IPS-11a (cell line): ENCODE results near the gene ATP6V0B.

ENCODE experiments used
- H3K4me3 ChIP-seq: one replicate; pipeline ENCODE4 v1.5.1; 2013; ENCODE audit warnings: low read depth, low read length, control low read depth

Gene ATP6V0B

DNA sequence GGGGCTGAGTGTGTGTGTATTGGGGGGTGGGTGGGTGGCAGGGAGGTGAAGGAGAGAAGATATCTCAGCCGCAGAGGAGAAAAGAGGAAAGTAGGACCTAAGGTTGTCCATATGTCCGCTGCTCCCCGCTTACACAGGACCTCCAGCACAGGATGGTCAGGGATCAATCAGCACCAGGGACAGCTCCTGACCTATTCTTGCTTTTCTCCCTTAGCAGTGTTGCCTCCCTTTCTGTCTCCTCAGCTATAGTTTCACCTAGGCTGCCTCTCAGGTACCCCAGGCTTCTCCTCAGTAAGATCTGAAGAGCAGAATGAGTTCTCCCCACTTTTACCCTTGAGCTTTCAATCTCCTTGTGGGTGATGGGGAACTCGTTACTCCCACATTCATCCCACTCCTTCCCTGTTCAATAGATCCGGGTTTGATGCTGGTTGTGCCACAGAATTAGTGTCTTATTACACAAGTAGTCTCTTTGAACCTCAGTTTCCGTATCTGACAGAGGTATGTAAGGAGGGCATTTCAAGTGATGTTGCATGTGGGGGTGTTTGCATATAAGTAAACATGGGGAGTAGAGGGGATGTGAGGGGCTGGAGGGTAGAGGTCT is 6.3 kb upstream of the ATP6V0B start:
- no peak overlapping the region for H3K4me3 ChIP-seq

DNA sequence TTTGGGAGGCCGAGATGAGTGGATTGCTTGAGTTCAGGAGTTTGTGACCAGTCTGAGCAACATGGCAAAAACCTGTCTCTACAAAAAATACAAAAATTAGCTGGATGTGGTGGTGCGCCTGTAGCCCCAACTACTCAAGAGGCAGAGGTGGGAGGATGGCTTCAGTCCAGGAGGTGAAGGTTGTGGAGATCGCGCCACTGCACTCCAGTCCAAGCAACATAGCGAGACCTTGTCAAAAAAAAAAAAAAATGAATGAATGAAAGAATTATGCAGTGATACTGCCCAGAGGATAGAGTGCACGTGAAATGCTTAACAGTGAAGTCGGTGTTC is 5.4 kb upstream of the ATP6V0B start:
- no peak overlapping the region for H3K4me3 ChIP-seq

DNA sequence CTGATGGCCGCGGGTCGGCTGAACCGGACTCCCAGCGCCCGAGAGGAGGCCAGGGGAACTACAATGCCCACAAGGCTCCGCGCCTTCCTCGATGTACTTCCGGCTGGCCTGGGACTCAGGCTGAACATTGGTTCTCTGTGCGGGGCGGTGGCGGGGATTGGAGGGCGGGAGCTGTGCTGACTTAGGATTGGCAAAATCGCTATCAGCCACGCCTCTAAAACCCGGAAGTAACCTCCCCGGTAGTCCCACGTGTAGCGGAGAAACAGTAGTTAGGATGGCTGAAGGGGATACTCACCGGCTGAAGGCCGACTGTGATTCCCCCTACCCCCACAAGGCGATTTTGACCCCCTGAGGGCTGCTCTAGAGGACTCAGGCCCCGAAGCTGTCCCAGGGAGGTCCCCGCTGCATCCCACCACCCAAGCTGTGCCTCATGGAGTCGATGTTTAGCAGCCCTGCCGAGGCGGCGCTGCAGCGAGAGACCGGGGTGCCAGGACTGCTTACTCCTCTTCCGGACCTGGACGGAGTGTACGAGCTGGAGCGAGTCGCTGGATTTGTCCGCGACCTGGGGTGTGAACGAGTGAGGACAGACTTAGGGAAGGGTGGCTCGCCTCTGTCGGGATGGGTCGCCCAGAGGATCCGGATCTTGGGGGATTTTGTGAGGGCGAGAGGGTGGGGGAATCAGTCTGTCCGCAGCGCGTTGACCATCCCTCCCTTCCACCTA is 4.9 kb upstream of the ATP6V0B start, which contains the start of gene DPH2:
DPH2 (plus strand) TSS at position 265 of the 721 bp plus-strand sequence; CDS start at position 431, 166 bp downstream.
- H3K4me3 ChIP-seq, result peak within 1 kb of the TSS; percentile 98

DNA sequence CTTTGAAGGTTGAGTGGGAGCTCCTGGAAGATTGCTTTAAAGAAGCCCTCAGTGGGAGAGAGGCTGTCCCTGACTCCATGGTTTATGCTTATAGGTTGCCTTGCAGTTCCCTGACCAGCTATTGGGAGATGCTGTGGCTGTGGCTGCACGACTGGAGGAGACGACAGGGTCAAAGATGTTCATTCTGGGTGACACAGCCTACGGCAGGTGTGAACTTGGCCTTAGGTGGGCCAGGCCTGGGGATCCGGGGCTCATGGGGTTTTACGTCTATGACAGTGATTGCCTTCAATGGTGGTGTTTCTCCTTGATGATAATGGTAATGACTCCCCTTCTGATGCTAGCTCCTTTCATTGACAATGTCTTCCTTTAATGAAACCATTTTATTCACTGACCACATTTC is 4.3 kb upstream of the ATP6V0B start:
- H3K4me3 ChIP-seq, result peak overlapping the region; percentile 98

DNA sequence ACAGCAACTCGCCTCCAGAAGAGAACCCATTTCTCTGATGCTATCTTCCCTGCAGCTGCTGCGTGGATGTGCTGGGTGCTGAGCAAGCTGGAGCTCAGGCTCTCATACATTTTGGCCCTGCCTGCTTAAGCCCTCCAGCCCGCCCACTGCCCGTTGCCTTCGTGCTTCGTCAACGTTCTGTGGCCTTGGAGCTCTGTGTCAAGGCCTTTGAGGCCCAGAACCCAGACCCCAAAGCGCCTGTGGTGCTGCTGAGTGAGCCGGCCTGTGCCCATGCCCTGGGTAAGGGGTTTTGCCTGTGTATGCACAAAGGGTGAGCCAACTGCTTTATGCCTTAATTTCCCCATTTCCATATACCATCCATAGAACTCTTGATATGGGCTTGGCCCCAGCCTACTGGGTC is 3.8 kb upstream of the ATP6V0B start:
- H3K4me3 ChIP-seq, result no peak overlapping the region

DNA sequence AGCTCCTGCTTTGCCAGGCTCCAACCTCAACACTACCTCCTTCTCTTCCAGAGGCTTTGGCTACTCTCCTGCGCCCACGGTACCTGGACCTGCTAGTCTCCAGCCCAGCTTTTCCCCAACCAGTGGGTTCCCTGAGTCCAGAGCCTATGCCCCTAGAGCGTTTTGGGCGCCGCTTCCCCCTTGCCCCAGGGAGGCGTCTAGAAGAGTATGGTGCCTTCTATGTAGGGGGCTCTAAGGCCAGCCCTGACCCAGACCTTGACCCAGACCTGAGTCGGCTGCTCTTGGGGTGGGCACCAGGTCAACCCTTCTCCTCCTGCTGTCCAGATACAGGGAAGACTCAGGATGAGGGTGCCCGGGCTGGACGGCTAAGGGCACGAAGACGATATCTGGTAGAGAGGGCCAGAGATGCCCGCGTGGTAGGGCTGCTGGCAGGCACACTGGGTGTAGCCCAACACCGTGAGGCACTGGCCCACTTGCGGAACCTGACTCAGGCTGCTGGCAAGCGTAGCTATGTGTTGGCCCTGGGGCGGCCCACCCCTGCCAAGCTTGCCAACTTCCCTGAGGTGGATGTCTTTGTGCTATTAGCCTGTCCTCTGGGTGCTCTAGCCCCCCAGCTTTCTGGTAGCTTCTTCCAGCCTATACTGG is 3.3 kb upstream of the ATP6V0B start:
- H3K4me3 ChIP-seq, result no peak overlapping the region

DNA sequence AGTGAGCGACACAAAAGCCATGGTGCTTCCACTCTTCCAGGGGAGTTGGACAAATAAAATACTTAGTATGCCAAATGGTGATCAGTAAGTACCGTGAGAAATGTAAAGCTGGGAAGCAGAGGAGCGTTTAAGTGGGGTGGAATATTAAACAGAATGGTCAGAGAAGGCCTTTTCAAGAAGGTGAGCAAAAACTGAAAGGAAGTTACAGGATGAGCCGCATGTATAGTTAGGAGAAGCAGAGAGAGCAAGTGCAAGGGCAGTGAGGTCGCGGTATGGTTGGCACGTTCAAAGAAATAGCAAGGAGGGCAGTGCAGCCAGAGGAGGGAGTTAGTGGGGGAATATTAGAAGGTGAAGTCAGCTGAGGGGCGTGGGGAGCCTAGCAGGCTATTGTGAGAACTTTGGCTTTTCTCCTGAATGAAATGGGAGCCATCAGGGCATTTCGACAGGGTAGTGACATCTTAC is 748 bp upstream of the ATP6V0B start:
- H3K4me3 ChIP-seq, result peak overlapping the region; percentile 81

DNA sequence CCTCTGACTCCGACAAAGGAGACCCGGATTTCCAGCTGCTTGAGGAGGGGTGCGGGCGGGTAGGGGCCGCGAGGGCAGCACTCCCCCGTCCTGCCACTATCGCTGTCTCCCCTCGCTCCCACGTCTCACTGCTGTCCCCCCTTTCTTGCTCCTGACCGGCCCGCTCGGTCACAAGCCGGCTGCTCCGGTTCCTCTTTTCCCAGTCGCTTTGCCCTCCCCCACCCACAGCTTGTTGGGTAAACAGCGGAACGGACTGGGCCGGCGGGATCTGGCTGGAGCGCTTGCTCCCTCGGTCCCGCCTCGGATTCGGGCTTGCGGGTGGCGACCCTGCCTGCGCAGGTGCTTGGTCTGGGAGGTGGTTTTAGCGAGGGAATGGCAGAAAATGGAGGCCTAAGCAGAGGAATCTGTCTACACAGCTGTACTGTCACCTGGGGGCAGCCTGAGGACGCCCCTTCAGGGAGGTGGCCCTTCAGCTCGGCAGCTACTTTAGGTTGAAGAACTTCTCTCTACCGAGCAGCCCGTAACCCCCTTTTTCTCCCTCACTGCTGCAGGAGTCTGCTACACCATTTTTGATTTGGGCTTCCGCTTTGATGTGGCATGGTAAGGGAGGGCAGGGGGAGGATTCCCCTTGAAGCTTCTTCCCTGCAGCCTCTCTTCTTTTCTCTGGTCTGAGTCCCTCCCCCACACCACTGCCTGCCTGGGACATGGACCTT is 645 bp downstream of the ATP6V0B start:
- peak overlapping the region; percentile 81 for H3K4me3 ChIP-seq

DNA sequence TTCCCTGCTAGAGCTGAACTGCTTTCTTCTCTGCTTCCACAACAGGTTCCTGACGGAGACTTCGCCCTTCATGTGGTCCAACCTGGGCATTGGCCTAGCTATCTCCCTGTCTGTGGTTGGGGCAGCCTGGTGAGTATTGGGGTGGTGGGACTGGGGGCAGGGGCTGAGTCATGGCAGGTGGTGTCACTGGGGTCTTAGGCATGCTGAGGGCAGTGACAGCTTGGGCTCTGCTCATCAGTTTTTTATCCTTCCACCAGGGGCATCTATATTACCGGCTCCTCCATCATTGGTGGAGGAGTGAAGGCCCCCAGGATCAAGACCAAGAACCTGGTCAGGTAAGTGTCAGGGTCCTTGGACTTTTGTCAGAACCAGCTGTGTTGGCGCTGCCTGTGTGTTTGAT is 1.3 kb downstream of the ATP6V0B start:
- H3K4me3 ChIP-seq, result peak overlapping the region; percentile 81

DNA sequence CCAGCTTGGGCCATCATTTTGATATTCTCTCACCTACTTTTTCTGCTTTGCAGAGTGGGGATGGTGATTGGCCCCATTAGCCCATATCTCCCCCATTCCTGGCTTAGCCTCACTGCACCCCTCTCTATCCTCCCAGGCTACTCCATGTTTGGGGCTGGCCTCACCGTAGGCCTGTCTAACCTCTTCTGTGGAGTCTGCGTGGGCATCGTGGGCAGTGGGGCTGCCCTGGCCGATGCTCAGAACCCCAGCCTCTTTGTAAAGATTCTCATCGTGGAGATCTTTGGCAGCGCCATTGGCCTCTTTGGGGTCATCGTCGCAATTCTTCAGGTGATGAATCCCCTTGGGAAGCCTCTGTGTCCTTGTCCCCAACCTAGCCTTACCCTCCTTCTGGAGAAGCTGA is 2.1 kb downstream of the ATP6V0B start:
- H3K4me3 ChIP-seq, result no peak overlapping the region

DNA sequence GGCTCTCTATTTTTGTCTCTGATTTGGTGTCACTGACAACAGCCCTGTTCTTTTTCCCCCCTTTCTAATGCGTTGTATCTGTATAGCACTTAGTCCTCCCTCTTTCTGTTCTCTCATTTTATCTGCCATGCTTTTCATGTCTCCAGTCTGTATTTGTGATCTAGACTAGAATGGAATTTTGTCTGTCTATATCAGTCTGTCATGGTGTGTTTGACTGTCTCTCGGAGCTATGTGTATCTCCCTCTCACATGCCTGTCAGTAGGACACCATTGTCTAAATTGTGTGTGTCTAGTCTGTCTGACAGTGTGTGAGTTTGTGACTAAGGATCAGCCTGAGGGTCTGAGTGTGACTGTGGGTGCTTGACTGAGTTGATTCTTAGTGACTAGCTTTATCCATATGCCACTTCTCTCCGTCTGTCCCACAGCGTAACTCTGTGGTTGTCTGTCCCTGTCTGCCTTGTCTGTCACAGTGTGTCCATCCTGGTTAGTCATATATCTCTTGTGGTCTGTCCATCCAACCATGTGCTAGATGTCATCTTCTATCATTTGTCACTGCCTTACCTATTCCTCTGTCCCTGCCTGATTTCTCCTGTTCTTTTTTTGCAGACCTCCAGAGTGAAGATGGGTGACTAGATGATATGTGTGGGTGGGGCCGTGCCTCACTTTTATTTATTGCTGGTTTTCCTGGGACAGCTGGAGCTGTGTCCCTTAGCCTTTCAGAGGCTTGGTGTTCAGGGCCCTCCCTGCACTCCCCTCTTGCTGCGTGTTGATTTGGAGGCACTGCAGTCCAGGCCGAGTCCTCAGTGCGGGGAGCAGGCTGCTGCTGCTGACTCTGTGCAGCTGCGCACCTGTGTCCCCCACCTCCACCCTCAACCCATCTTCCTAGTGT is 2.9 kb downstream of the ATP6V0B start:
- no peak overlapping the region for H3K4me3 ChIP-seq

DNA sequence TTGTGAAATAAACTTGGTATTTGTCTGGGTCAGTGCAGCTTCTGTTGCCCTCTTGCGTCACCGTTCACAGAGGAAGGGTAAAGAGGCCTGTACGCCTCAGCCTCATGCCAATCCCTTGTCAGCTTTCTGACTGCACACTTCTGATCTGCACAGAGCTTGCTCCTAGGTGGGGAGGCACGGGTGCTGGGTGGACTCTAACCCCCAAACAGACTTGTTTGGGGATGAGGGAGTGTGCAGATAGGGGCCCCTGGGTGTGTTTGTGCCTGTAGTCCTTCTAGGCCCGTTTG is 3.4 kb downstream of the ATP6V0B start:
- H3K4me3 ChIP-seq, result peak overlapping the region; percentile 64

DNA sequence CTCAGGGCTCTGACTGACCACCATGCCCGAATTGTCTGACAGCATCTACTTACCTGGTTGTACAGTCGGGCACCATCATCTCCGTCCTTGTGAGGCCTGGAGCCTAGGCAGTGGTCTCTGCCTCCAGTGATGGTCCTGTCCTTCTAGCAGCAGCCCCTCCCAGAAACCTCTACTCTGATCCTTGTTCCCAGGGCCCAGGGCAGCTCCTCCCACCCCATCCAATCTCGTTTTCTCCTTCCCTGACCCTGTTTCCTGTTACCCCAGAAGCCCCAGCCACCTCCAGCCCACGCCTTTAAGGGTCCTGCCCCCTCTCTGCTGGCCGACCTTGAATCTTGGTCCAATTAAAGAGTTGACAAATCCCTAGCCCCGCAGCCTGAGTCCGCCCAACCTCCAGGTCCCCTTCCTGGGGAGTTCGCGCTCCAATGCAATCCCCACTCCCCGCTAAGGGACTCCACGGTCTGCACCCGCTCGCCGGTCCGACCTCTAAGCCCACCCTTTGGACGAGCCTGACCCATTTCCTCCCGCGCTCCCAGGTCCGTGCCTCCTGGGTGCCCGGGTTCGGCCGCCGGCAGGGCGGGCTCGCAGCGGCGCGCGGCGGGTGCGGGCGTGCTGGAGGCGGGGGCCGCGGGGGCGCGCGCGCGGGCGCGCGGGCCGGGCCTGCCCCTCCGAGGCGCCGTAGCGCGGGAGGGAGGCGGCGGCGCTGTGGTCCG is 3.9 kb downstream of the ATP6V0B start, which contains the start of gene B4GALT2:
B4GALT2 (plus strand) TSS at position 660 of the 710 bp plus-strand sequence. CDS start 1,951 bp downstream, outside the sequence.
- peak within 1 kb of the TSS; percentile 64 for H3K4me3 ChIP-seq

DNA sequence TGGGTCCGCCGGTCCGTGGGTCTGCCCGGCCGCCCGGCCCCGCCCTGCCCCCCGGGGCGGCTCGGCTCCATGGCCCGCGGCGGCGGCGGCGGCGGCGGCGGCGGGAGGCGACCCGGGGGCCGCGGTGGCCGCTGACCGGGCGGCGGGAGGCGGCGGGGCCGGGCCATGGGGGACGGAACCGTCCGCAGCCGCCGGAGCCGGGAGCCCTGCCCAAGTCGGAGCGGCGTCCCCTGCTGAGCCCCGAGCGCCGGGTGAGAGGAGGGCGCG is 4.4 kb downstream of the ATP6V0B start:
- peak overlapping the region; percentile 47 for H3K4me3 ChIP-seq

DNA sequence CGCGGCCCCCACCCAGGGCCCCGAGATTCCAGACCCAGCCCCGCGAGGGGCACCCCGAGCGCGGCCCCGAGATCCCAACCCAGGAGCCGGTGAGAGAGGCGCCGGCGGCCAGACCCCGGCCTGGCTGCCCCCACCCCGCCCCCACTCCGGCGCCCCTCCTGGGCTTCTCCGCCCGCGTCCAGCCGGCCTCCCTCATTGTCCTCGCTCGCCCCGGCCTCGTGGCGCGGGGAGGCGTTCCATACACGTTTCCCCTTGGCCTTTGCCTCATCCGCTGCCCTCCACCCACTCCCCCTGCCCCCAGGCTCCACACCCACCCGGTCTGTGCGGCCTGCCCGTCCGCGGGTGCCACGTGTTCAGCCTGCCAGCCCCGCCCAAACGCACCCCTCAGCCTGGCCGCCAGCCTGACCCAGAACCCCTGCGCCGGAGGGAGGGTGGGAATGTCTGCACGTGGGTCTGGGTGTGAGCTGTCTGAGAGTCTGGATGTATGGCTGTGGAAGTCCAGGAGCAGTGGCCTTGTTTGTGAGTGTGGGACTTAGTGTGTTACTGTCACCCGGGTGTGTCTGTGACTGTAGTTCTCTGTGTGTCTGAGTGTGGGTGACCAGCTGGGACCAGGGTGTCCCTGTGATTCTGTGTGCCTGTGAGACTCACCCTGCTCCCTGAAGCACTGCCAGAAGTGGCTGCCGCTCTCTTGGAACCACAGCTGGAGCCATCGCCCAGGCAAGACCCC is 4.9 kb downstream of the ATP6V0B start:
- peak overlapping the region; percentile 47 for H3K4me3 ChIP-seq

DNA sequence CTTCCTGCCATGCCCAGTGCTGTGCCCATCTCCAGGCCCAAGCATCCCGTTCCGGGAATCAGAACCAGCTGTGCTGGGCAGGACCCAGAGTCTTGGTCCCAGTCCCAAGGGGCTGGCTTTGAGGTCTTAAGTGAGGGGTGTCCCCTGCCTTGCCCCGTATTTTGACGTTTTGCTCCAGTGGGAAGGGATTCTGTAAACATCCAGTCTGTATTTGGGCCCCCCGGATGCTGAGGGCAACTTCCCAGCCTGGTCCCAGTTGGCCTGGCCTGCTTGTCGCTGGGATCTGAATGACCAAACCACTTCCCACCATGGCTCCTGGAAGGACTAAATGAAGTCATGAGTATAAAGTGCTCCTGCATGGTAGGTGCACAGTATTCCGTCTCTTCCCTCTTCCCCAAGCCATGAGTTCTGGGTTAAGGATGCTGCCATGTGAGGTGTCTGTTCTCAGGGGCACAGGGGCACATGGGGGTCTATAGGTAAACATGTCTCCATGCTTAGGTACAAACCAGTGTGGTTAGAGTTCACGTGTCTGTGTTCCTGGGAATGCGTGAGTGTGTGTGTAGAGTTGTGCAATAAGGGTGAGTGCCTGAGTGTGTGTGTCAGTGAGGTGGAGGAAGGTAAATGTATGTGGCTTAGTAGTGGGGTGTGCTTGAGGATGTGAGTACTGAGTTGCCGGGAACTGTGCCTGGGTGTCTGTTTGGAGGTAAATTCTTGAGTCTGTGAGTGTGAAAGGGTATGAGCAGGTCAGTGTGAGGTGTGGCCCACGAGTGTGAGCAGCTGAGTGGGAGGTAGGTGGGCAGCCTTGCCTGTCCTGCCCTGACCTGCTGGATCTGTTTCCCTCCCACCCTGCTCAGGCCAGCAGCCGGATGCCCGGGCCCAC is 5.7 kb downstream of the ATP6V0B start:
- peak overlapping the region; percentile 47 for H3K4me3 ChIP-seq

DNA sequence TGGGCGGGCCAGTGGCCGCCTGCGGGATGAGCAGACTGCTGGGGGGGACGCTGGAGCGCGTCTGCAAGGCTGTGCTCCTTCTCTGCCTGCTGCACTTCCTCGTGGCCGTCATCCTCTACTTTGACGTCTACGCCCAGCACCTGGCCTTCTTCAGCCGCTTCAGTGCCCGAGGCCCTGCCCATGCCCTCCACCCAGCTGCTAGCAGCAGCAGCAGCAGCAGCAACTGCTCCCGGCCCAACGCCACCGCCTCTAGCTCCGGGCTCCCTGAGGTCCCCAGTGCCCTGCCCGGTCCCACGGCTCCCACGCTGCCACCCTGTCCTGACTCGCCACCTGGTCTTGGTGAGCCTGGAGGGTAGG is 6.4 kb downstream of the ATP6V0B start:
- H3K4me3 ChIP-seq, result no peak overlapping the region

DNA sequence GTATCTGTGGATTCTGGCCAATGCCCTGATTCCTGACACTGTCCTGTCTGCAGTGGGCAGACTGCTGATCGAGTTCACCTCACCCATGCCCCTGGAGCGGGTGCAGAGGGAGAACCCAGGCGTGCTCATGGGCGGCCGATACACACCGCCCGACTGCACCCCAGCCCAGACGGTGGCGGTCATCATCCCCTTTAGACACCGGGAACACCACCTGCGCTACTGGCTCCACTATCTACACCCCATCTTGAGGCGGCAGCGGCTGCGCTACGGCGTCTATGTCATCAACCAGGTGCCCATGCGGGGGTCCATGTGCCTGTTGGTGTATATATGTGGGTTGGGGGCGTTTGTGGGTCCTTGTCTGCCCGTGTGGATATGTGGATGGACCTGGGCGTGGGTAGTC is 6.9 kb downstream of the ATP6V0B start:
- no peak overlapping the region for H3K4me3 ChIP-seq

DNA sequence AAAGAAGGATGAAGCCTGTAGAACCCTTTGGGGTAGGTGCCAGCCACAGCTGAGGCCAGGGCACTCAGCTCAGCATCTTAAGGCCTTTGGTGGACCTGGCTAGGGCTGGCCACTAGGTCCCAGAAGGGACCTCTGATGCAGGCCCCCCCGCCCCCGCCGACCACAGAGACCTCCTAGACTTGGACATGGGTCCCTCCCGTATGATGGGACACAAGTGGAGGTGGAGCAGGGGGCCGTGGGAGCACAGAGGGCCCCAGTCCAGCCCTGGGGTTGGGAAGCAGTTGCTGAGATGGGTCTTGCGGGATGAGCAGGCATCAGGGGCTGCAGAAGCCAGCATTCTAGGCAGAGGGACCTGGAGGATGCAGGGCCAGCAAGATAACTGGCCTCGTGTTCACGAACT is 7.5 kb downstream of the ATP6V0B start:
- no peak overlapping the region for H3K4me3 ChIP-seq
